HCT116 (cell line): ENCODE results near the gene TMIGD3.

Experiments
- CEBPB ChIP-seq: IDR thresholded peaks from 2 replicates; pipeline ENCODE4 v1.6.1; 2012; ENCODE audit warnings: low read depth
- ELF1 ChIP-seq: IDR thresholded peaks from 2 replicates; pipeline ENCODE4 v1.6.1; 2012; ENCODE audit warnings: low read depth, borderline replicate concordance
- POLR2A ChIP-seq: IDR thresholded peaks from 2 replicates; pipeline ENCODE4 v1.7.0; 2011; ENCODE audit warnings: borderline replicate concordance; ENCODE audit not compliant: insufficient read depth, insufficient read length; ENCODE audit errors: extremely low read depth
- POLR2AphosphoS5 ChIP-seq: IDR thresholded peaks from 2 replicates; pipeline ENCODE4 v1.6.1; 2011; ENCODE audit warnings: mild to moderate bottlenecking, low read depth, low read length, moderate library complexity
- SIN3A ChIP-seq: IDR thresholded peaks from 2 replicates; pipeline ENCODE4 v1.6.1; 2012; ENCODE audit warnings: low read depth
- TF ChIP-seq, protein P1 (sequence below), 3 experiments: fragments of 200-600 bp in 1 of 3; sonication (generic) in 1 of 3; IDR thresholded peaks in 2 of 3; conservative IDR thresholded peaks in 1 of 3; 2 replicates each; pipeline ENCODE4 v1.5.1; 2012 to 2017; ENCODE audit warnings: low read depth in 2 of 3, low read length in 2 of 3, antibody characterized with exemption in 1 of 3, borderline replicate concordance in 1 of 3, control low read depth in 1 of 3, mild to moderate bottlenecking in 1 of 3, mixed read lengths in 1 of 3, mixed run types in 1 of 3, moderate library complexity in 1 of 3; ENCODE audit not compliant: insufficient read depth in 1 of 3
- TF ChIP-seq, protein P2 (sequence below): IDR thresholded peaks from 2 replicates; pipeline ENCODE4 v1.6.1; 2012
- TF ChIP-seq, protein P3 (sequence below): IDR thresholded peaks from 2 replicates; pipeline ENCODE4 v1.6.1; 2012; ENCODE audit warnings: low read depth

DNA sequence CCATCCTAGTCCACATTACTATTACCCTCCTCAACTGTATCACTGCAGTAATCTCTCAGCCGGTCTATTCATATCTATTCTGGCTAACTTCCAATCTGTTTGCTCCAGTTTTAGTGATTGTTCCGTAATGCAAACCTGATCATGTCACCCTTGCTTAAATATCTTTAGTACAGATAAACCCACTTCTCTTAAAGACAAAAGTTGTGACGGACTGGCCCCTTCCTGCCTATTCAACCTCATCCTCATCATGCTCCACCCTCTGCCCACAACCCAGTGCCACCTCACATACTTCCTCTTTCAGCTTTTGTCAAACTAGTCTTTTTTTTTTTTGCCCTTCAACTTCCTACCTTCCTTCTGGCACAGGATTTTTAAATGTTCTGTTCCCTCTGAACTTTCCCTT is 32.4 kb downstream of the TMIGD3 start:
- TF ChIP-seq POLR2AphosphoS5 (no peak), SIN3A (no peak), POLR2A (no peak), ELF1 (no peak), CEBPB (no peak)
- TF ChIP-seq, protein P1, sequence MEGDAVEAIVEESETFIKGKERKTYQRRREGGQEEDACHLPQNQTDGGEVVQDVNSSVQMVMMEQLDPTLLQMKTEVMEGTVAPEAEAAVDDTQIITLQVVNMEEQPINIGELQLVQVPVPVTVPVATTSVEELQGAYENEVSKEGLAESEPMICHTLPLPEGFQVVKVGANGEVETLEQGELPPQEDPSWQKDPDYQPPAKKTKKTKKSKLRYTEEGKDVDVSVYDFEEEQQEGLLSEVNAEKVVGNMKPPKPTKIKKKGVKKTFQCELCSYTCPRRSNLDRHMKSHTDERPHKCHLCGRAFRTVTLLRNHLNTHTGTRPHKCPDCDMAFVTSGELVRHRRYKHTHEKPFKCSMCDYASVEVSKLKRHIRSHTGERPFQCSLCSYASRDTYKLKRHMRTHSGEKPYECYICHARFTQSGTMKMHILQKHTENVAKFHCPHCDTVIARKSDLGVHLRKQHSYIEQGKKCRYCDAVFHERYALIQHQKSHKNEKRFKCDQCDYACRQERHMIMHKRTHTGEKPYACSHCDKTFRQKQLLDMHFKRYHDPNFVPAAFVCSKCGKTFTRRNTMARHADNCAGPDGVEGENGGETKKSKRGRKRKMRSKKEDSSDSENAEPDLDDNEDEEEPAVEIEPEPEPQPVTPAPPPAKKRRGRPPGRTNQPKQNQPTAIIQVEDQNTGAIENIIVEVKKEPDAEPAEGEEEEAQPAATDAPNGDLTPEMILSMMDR (IDR thresholded peaks at IDR 0.05 in 2 of 3, conservative IDR thresholded peaks at IDR 0.05 in 1 of 3; ENCODE audit: borderline replicate concordance in 1 of 3, insufficient read depth in 1 of 3, low read depth in 2 of 3, low read length in 2 of 3) = no peak
- TF ChIP-seq, protein P2, sequence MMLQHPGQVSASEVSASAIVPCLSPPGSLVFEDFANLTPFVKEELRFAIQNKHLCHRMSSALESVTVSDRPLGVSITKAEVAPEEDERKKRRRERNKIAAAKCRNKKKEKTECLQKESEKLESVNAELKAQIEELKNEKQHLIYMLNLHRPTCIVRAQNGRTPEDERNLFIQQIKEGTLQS = no peak
- TF ChIP-seq, protein P3, sequence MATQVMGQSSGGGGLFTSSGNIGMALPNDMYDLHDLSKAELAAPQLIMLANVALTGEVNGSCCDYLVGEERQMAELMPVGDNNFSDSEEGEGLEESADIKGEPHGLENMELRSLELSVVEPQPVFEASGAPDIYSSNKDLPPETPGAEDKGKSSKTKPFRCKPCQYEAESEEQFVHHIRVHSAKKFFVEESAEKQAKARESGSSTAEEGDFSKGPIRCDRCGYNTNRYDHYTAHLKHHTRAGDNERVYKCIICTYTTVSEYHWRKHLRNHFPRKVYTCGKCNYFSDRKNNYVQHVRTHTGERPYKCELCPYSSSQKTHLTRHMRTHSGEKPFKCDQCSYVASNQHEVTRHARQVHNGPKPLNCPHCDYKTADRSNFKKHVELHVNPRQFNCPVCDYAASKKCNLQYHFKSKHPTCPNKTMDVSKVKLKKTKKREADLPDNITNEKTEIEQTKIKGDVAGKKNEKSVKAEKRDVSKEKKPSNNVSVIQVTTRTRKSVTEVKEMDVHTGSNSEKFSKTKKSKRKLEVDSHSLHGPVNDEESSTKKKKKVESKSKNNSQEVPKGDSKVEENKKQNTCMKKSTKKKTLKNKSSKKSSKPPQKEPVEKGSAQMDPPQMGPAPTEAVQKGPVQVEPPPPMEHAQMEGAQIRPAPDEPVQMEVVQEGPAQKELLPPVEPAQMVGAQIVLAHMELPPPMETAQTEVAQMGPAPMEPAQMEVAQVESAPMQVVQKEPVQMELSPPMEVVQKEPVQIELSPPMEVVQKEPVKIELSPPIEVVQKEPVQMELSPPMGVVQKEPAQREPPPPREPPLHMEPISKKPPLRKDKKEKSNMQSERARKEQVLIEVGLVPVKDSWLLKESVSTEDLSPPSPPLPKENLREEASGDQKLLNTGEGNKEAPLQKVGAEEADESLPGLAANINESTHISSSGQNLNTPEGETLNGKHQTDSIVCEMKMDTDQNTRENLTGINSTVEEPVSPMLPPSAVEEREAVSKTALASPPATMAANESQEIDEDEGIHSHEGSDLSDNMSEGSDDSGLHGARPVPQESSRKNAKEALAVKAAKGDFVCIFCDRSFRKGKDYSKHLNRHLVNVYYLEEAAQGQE = no peak
